ENCODE results near the gene MFSD6. TPM values are rescaled to one million over a fixed set of nuclear protein-coding genes. Genes with fewer than 3 reads are reported as not detected.
"Not testable (repeated sequence)": the region's sequence is repeated elsewhere in the genome, so short reads cannot be mapped to it uniquely, and the experiment has no call there.

Gene MFSD6
- 0.25 and 0.37 TPM in 2 replicates for total RNA-seq (ENCODE audit: low replicate concordance)

GRCh38 chr2:190407662-190408537 is at the start of gene MFSD6:
Gene MFSD6, plus strand, starts transcription at chr2:190408355. Its CDS starts 27,675 bp downstream, at chr2:190436030.
- Histone ChIP-seq H3K27ac (no peak within 1 kb of the TSS), H4K20me1 (ENCODE audit: low read depth) (no peaks in the 10 kb centered on the region), H3K79me2 (ENCODE audit: low read depth) (no peaks in the 10 kb centered on the region), H3K27me3 (peaks cover 55% of the 10 kb centered on the region), H3K9ac (no peak within 1 kb of the TSS), H3K36me3 (no peaks in the 10 kb centered on the region), H3K4me3 (peak within 1 kb of the TSS; percentile 77), H3F3A (ENCODE audit: low read depth) (no peaks in the 10 kb centered on the region), H2AFZ (replicated peaks) (peak within 1 kb of the TSS; percentile 98), H3K4me2 (peak within 1 kb of the TSS; percentile 81), H3K9me3 (ENCODE audit: low read depth) (no peaks in the 10 kb centered on the region), H3K4me1 (peaks cover 4% of the 10 kb centered on the region)
- no peaks in the 10 kb centered on the region for H3K36me3 Mint-ChIP-seq
- no peaks in the 10 kb centered on the region for H3K9me3 Mint-ChIP-seq
- H3K27me3 Mint-ChIP-seq (ENCODE audit: insufficient read depth, low read depth) = peaks cover 16% of the 10 kb centered on the region
- H3K27ac Mint-ChIP-seq = no peak within 1 kb of the TSS
- peak; percentile 85 for DNase-seq (ENCODE audit: low spot score)
- TF ChIP-seq EZH2phosphoT487 (IDR thresholded peaks at IDR 0.05) (peak; percentile 53), CTCF (IDR thresholded peaks at IDR 0.05) (no peak), EZH2 (IDR thresholded peaks at IDR 0.05) (no peak)
- H3K4me1 Mint-ChIP-seq = peaks cover 8% of the 10 kb centered on the region
- H3K4me3 Mint-ChIP-seq = peak within 1 kb of the TSS; percentile 85

GRCh38 chr2:190358655-190359448 is 49.3 kb upstream of the MFSD6 start:
- H4K20me1 ChIP-seq (ENCODE audit: low read depth); H2AFZ ChIP-seq (replicated peaks); H3K4me2 ChIP-seq; H3K4me3 Mint-ChIP-seq; H3K36me3 Mint-ChIP-seq; H3K4me3 ChIP-seq; H3K27me3 Mint-ChIP-seq (ENCODE audit: insufficient read depth, low read depth); H3K9ac ChIP-seq; H3K27me3 ChIP-seq; H3K9me3 Mint-ChIP-seq; H3F3A ChIP-seq (ENCODE audit: low read depth); H3K27ac Mint-ChIP-seq; H3K27ac ChIP-seq; H3K36me3 ChIP-seq; H3K4me1 Mint-ChIP-seq; DNase-seq (ENCODE audit: low spot score); H3K79me2 ChIP-seq (ENCODE audit: low read depth); H3K4me1 ChIP-seq; H3K9me3 ChIP-seq (ENCODE audit: low read depth): not testable (repeated sequence)

- Mint-ChIP-seq H3K27ac (no peak overlapping the region), H3K27me3 (ENCODE audit: insufficient read depth, low read depth) (no peaks in the 10 kb centered on the region)
- no peak overlapping the region for H3K9ac ChIP-seq
Measured at GRCh38 chr2:190360561-190360960, 47.6 kb upstream of the MFSD6 start.

More at GRCh38 chr2:190360561-190360960, 47.6 kb upstream of the MFSD6 start:
- Histone ChIP-seq H2AFZ (replicated peaks) (no peak overlapping the region), H3K79me2 (ENCODE audit: low read depth) (no peaks in the 10 kb centered on the region), H3K27ac (no peak overlapping the region), H3K36me3 (no peaks in the 10 kb centered on the region), H4K20me1 (ENCODE audit: low read depth) (no peaks in the 10 kb centered on the region), H3F3A (ENCODE audit: low read depth) (no peaks in the 10 kb centered on the region), H3K4me2 (no peak overlapping the region), H3K4me1 (no peaks in the 10 kb centered on the region), H3K4me3 (no peak overlapping the region), H3K27me3 (no peaks in the 10 kb centered on the region), H3K9me3 (ENCODE audit: low read depth) (no peaks in the 10 kb centered on the region)
- no peak for DNase-seq (ENCODE audit: low spot score)
- no peaks in the 10 kb centered on the region for H3K9me3 Mint-ChIP-seq
- no peaks in the 10 kb centered on the region for H3K36me3 Mint-ChIP-seq
- no peak overlapping the region for H3K4me3 Mint-ChIP-seq
- H3K4me1 Mint-ChIP-seq = peaks cover 7% of the 10 kb centered on the region
- TF ChIP-seq EZH2phosphoT487 (IDR thresholded peaks at IDR 0.05) (no peak), EZH2 (IDR thresholded peaks at IDR 0.05) (no peak), CTCF (IDR thresholded peaks at IDR 0.05) (no peak)
